Kidney epithelial cell (primary cell): ENCODE results near the gene CEACAM18. TPM values are rescaled to one million over a fixed set of nuclear protein-coding genes. Genes with fewer than 3 reads are reported as not detected.

ENCODE experiments used
- DNase-seq: peaks from one replicate; pipeline ENCODE4 v3.0.0-alpha.2; 2010; ENCODE audit warnings: low read depth
- H3K27me3 ChIP-seq: 2 replicates; pipeline ENCODE4 v1.6.0; 2011; ENCODE audit warnings: low read length; ENCODE audit not compliant: control insufficient read depth, insufficient read depth
- H3K36me3 ChIP-seq: 2 replicates; pipeline ENCODE4 v1.5.1; 2011; ENCODE audit warnings: low read length; ENCODE audit not compliant: control insufficient read depth, insufficient read depth
- H3K4me3 ChIP-seq: 2 replicates; pipeline ENCODE4 v1.5.1; 2011; ENCODE audit warnings: low read depth, mild to moderate bottlenecking, control low read depth, low read length
- CTCF ChIP-seq: IDR thresholded peaks from 2 replicates; pipeline ENCODE4 v1.5.1; 2011; ENCODE audit warnings: mild to moderate bottlenecking, moderate library complexity, low read length, control low read depth, inconsistent platforms; ENCODE audit not compliant: insufficient read depth, poor library complexity, severe bottlenecking
- total RNA-seq: library from RNA; depleted of rRNA; stranded (reverse); fragments of >200 nt; gene quantifications from 2 replicates; pipeline ENCODE4 v1.2.3, GENCODE V29; 2015

CEACAM18 gene
- total RNA-seq, 1 donor from 2014 or later: not detected

GRCh38 chr19:51471527-51471926 lies 6.8 kb upstream of the CEACAM18 start:
- H3K27me3 ChIP-seq: no peaks in the 10 kb centered on the region
- H3K4me3 ChIP-seq: no peak overlapping the region
- no peak for TF ChIP-seq CTCF
- no peak for DNase-seq
- H3K36me3 ChIP-seq: no peaks in the 10 kb centered on the region

GRCh38 chr19:51472607-51473006 lies 5.7 kb upstream of the CEACAM18 start:
- Histone ChIP-seq H3K36me3 (no peaks in the 10 kb centered on the region), H3K27me3 (no peaks in the 10 kb centered on the region), H3K4me3 (no peak overlapping the region)
- TF ChIP-seq CTCF: no peak
- no peak for DNase-seq

- no peak overlapping the region for H3K4me3 ChIP-seq
Observed at GRCh38 chr19:51473009-51473707, 5.2 kb upstream of the CEACAM18 start.

GRCh38 chr19:51476164-51476563 lies 2.2 kb upstream of the CEACAM18 start:
- H3K4me3 ChIP-seq: no peak overlapping the region

More at GRCh38 chr19:51473009-51473707, 5.2 kb upstream of the CEACAM18 start:
- Histone ChIP-seq H3K27me3 (no peaks in the 10 kb centered on the region), H3K36me3 (no peaks in the 10 kb centered on the region)
- DNase-seq: peak; percentile 4
- peak; percentile 74 for TF ChIP-seq CTCF

GRCh38 chr19:51477344-51477743 lies 995 bp upstream of the CEACAM18 start:
- no peak for DNase-seq
- H3K27me3 ChIP-seq: no peaks in the 10 kb centered on the region
- no peak for TF ChIP-seq CTCF
- no peaks in the 10 kb centered on the region for H3K36me3 ChIP-seq
- no peak overlapping the region for H3K4me3 ChIP-seq

More at GRCh38 chr19:51476164-51476563, 2.2 kb upstream of the CEACAM18 start:
- no peak for DNase-seq
- Histone ChIP-seq H3K27me3 (no peaks in the 10 kb centered on the region), H3K36me3 (no peaks in the 10 kb centered on the region)
- no peak for TF ChIP-seq CTCF
